ENCODE results near the gene ECHS1. TPM values are rescaled to one million over a fixed set of nuclear protein-coding genes. Genes with fewer than 3 reads are reported as not detected.

Gene ECHS1
- total and polyA plus RNA-seq, 2 donors (not counting 1 experiment from before 2014, with no cell fraction given), result 19.3 to 29.5 TPM

DNA sequence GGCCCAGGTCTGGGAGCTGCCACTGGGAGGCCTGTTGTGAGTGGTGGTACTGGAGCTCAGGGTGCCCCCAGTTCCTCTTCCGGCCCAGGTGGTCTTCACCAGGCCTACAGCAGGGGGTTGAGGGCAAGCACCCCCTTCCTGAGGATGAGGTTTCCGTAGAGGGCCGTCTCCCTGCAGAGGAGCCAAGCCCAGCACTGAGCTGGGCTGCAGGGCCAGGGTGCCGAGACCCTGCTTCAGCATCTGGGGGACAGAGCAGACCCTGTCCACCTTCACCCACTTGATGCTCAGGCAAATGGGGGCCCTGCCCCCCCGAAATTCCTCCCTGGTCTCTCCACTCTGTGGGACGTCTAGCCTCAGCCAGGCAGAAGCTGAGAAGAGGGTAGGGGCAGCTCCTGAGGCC lies 17.9 kb downstream of the ECHS1 start:
- DNase-seq (no peak), ATAC-seq (ENCODE audit: low read depth) (no peak)
- no peaks in the 10 kb centered on the region for H3K27me3 Mint-ChIP-seq
- POLR2A ChIA-PET, result no interaction called here
- H4K20me1 ChIP-seq (ENCODE audit: control insufficient read depth, insufficient read depth, low read length, poor library complexity, severe bottlenecking), result peaks cover 21% of the 10 kb centered on the region
- H3K9me3 ChIP-seq (ENCODE audit: control extremely low read depth in 1 of 3, control insufficient read depth in 2 of 3, insufficient read depth in 1 of 3, low read length in 2 of 3), result peaks cover 0 to 16% (median 0%) of the 10 kb centered on the region in 3 donors
- H3K9me3 Mint-ChIP-seq (ENCODE audit: insufficient read depth), result no peaks in the 10 kb centered on the region
- intact Hi-C loops (cut with micrococcal nuclease), result loop anchor here (5.0 kb wide), 1 partner anchor 48 kb away; the partner anchor contains the start of genes TUBGCP2 and ZNF511
- no peak overlapping the region for H2AFZ ChIP-seq (ENCODE audit: insufficient read depth, low read depth, low read length, poor library complexity, severe bottlenecking)
- H3K4me1 ChIP-seq (ENCODE audit: control insufficient read depth in 2 of 2, insufficient read depth in 2 of 2, low read length in 2 of 2), result peaks cover 8 to 18% of the 10 kb centered on the region in 2 donors
- H3K27me3 ChIP-seq (replicated peaks in 1 of 4; ENCODE audit: control extremely low read depth in 1 of 4, control insufficient read depth in 3 of 4, insufficient read depth in 4 of 4, low read length in 3 of 4), result peaks cover 0 to 5% (median 0%) of the 10 kb centered on the region in 4 experiments
- 83% methylated on average over 4 of the region's 6 CpGs for WGBS (ENCODE audit: insufficient coverage)
- CTCF ChIA-PET, result interaction anchor here (1.8 to 3.6 kb wide), 2 partner anchors 23 to 26 kb away, joined by 4 to 18 read pairs; partner anchors contain the start of gene PAOX
- H3K27ac Mint-ChIP-seq, result no peak overlapping the region
- peaks cover 24% of the 10 kb centered on the region for H3K79me2 ChIP-seq (ENCODE audit: control insufficient read depth, insufficient read depth, low read length)
- TF ChIP-seq EZH2 (IDR thresholded peaks at IDR 0.05; ENCODE audit: borderline replicate concordance, insufficient read depth, low read depth, low read length, poor library complexity, severe bottlenecking), result no peak
- TF ChIP-seq, protein P1, sequence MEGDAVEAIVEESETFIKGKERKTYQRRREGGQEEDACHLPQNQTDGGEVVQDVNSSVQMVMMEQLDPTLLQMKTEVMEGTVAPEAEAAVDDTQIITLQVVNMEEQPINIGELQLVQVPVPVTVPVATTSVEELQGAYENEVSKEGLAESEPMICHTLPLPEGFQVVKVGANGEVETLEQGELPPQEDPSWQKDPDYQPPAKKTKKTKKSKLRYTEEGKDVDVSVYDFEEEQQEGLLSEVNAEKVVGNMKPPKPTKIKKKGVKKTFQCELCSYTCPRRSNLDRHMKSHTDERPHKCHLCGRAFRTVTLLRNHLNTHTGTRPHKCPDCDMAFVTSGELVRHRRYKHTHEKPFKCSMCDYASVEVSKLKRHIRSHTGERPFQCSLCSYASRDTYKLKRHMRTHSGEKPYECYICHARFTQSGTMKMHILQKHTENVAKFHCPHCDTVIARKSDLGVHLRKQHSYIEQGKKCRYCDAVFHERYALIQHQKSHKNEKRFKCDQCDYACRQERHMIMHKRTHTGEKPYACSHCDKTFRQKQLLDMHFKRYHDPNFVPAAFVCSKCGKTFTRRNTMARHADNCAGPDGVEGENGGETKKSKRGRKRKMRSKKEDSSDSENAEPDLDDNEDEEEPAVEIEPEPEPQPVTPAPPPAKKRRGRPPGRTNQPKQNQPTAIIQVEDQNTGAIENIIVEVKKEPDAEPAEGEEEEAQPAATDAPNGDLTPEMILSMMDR (IDR thresholded peaks at IDR 0.05), result no peak
- H3K27ac ChIP-seq (ENCODE audit: low read length in 2 of 2), result no peak overlapping the region
- H3K4me1 Mint-ChIP-seq, result peaks cover 12% of the 10 kb centered on the region
- H3K36me3 ChIP-seq (replicated peaks in 1 of 2; ENCODE audit: control extremely low read depth in 1 of 2, control insufficient read depth in 1 of 2, extremely low read depth in 1 of 2, insufficient read depth in 2 of 2, low read length in 1 of 2), result peaks cover 0 to 3% of the 10 kb centered on the region in 2 experiments
- H3K4me2 ChIP-seq (replicated peaks; ENCODE audit: low read depth, low read length, poor library complexity, severe bottlenecking), result no peak overlapping the region
- no peak overlapping the region for H3K4me3 ChIP-seq (ENCODE audit: control extremely low read depth in 1 of 5, extremely low read depth in 1 of 5, insufficient read depth in 1 of 5, low read depth in 2 of 5, low read length in 4 of 5)
- H3K9ac ChIP-seq (ENCODE audit: low read length), result no peak overlapping the region
- no peak overlapping the region for H3K4me3 Mint-ChIP-seq

DNA sequence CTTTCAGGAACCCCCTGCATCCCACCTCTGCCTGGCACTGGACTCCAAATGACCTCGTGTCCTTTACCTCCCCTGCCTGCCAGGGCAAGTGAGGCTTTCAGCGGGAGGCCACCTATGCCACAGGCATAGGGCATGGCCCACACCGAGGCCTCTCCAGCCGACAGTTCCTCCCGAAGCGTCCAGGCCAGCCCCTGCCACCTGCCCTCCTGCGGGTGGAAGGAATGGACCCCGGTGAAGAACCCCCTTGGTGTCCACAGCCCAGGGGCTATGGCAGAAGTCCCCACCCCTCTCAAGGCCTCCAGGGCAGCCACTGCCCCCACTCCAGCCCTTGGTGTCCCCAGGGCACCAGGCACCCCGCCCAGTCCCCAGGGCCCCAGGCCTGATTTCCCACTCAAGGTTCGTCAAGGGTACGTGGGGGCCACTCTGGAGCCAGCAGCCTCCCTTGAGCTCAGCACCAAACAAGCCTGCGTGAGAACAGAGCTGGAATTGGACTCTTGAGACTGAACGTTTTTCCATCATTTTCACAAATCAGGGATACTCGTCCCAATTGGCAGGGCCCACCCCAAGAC lies 18.4 kb downstream of the ECHS1 start:
- H3K27me3 Mint-ChIP-seq, result no peaks in the 10 kb centered on the region
- no peak overlapping the region for H3K4me3 Mint-ChIP-seq
- H3K27me3 ChIP-seq (replicated peaks in 1 of 4; ENCODE audit: control extremely low read depth in 1 of 4, control insufficient read depth in 3 of 4, insufficient read depth in 4 of 4, low read length in 3 of 4), result peaks cover 0 to 5% (median 0%) of the 10 kb centered on the region in 4 experiments
- CTCF ChIA-PET, result no interaction called here
- ATAC-seq (ENCODE audit: low read depth), result no peak
- TF ChIP-seq, protein P1 (IDR thresholded peaks at IDR 0.05), result no peak
- no peak for TF ChIP-seq EZH2 (IDR thresholded peaks at IDR 0.05; ENCODE audit: borderline replicate concordance, insufficient read depth, low read depth, low read length, poor library complexity, severe bottlenecking)
- H3K27ac ChIP-seq (ENCODE audit: low read length in 2 of 2), result no peak overlapping the region
- WGBS (ENCODE audit: insufficient coverage), result 95% methylated on average over 13 of the region's 14 CpGs
- intact Hi-C loops (cut with micrococcal nuclease), result loop anchor here (5.0 kb wide), 1 partner anchor 47 kb away; the partner anchor contains the start of genes TUBGCP2 and ZNF511
- no peak overlapping the region for H3K4me3 ChIP-seq (ENCODE audit: control extremely low read depth in 1 of 5, extremely low read depth in 1 of 5, insufficient read depth in 1 of 5, low read depth in 2 of 5, low read length in 4 of 5)
- H3K79me2 ChIP-seq (ENCODE audit: control insufficient read depth, insufficient read depth, low read length), result peaks cover 24% of the 10 kb centered on the region
- no peak for DNase-seq
- no peak overlapping the region for H3K27ac Mint-ChIP-seq
- peaks cover 21% of the 10 kb centered on the region for H4K20me1 ChIP-seq (ENCODE audit: control insufficient read depth, insufficient read depth, low read length, poor library complexity, severe bottlenecking)
- H3K9me3 ChIP-seq (ENCODE audit: control extremely low read depth in 1 of 3, control insufficient read depth in 2 of 3, insufficient read depth in 1 of 3, low read length in 2 of 3), result peaks cover 0 to 19% (median 0%) of the 10 kb centered on the region in 3 donors
- H3K4me2 ChIP-seq (replicated peaks; ENCODE audit: low read depth, low read length, poor library complexity, severe bottlenecking), result no peak overlapping the region
- POLR2A ChIA-PET, result no interaction called here
- no peak overlapping the region for H3K9ac ChIP-seq (ENCODE audit: low read length)
- H3K36me3 ChIP-seq (replicated peaks in 1 of 2; ENCODE audit: control extremely low read depth in 1 of 2, control insufficient read depth in 1 of 2, extremely low read depth in 1 of 2, insufficient read depth in 2 of 2, low read length in 1 of 2), result peaks cover 0 to 3% of the 10 kb centered on the region in 2 experiments
- peaks cover 8% of the 10 kb centered on the region for H3K4me1 Mint-ChIP-seq
- H3K9me3 Mint-ChIP-seq (ENCODE audit: insufficient read depth), result no peaks in the 10 kb centered on the region
- H2AFZ ChIP-seq (ENCODE audit: insufficient read depth, low read depth, low read length, poor library complexity, severe bottlenecking), result no peak overlapping the region
- H3K4me1 ChIP-seq (ENCODE audit: control insufficient read depth in 2 of 2, insufficient read depth in 2 of 2, low read length in 2 of 2), result peaks cover 8 to 18% of the 10 kb centered on the region in 2 donors

Data from B cell (primary cell).